ENCODE results near the gene CTIF.

The CTIF gene

GRCh38 chr18:48838921-48839818 is 300.3 kb downstream of the CTIF start:
- no peak for DNase-seq (ENCODE audit: low spot score)
- no peak for TF ChIP-seq CTCF (IDR thresholded peaks at IDR 0.05; ENCODE audit: extremely low read depth, missing control alignments)

GRCh38 chr18:48839819-48840490 is 301.1 kb downstream of the CTIF start:
- TF ChIP-seq CTCF (IDR thresholded peaks at IDR 0.05; ENCODE audit: extremely low read depth, missing control alignments): no peak
- DNase-seq (ENCODE audit: low spot score): no peak

GRCh38 chr18:48840491-48840877 is 301.7 kb downstream of the CTIF start:
- TF ChIP-seq CTCF (IDR thresholded peaks at IDR 0.05; ENCODE audit: extremely low read depth, missing control alignments): no peak
- no peak for DNase-seq (ENCODE audit: low spot score)

- no peak for TF ChIP-seq CTCF (IDR thresholded peaks at IDR 0.05; ENCODE audit: extremely low read depth, missing control alignments)
- DNase-seq (ENCODE audit: low spot score): no peak
Measured at GRCh38 chr18:48841381-48842258, 302.8 kb downstream of the CTIF start.

- no peak for TF ChIP-seq CTCF (IDR thresholded peaks at IDR 0.05; ENCODE audit: extremely low read depth, missing control alignments)
Measured at GRCh38 chr18:48842259-48843061, 303.6 kb downstream of the CTIF start.

GRCh38 chr18:48843162-48843561 is 304.3 kb downstream of the CTIF start:
- no peak for DNase-seq (ENCODE audit: low spot score)
- TF ChIP-seq CTCF (IDR thresholded peaks at IDR 0.05; ENCODE audit: extremely low read depth, missing control alignments): no peak

More at GRCh38 chr18:48842259-48843061, 303.6 kb downstream of the CTIF start:
- DNase-seq (ENCODE audit: low spot score): peak; percentile 55
